Measurements from ENCODE around the gene ASPSCR1.
"Not testable (repeated sequence)": the region's sequence is repeated elsewhere in the genome, so short reads cannot be mapped to it uniquely, and the experiment has no call there.

ASPSCR1 gene

GRCh38 chr17:81940538-81941483, 36.6 kb upstream of the ASPSCR1 start:
- no peak for DNase-seq (ENCODE audit: low read depth in 4 of 4, low spot score in 1 of 4)

GRCh38 chr17:81941484-81942166, 35.8 kb upstream of the ASPSCR1 start:
- DNase-seq (ENCODE audit: low read depth in 4 of 4, low spot score in 1 of 4): no peak

GRCh38 chr17:81942167-81942553, 35.3 kb upstream of the ASPSCR1 start:
- no peak for DNase-seq (ENCODE audit: low read depth in 4 of 4, low spot score in 1 of 4)

- DNase-seq (ENCODE audit: low read depth in 4 of 4, low spot score in 1 of 4): no peak
These were observed 32.6 kb upstream of the ASPSCR1 start for GRCh38 chr17:81944858-81945257.

GRCh38 chr17:81947189-81947588, 30.2 kb upstream of the ASPSCR1 start, which contains the start of gene MYADML2:
MYADML2 (minus strand) TSS chr17:81947233; CDS start chr17:81941741, 5,492 bp downstream.
- DNase-seq (ENCODE audit: low read depth in 4 of 4, low spot score in 1 of 4): no peak

GRCh38 chr17:81948635-81949378, 28.6 kb upstream of the ASPSCR1 start:
- no peak for DNase-seq (ENCODE audit: low read depth in 4 of 4, low spot score in 1 of 4)

GRCh38 chr17:81950501-81950900, 26.9 kb upstream of the ASPSCR1 start:
- no peak for DNase-seq (ENCODE audit: low read depth in 4 of 4, low spot score in 1 of 4)

- no peak for DNase-seq (ENCODE audit: low read depth in 4 of 4, low spot score in 1 of 4)
These were observed 25.4 kb upstream of the ASPSCR1 start for GRCh38 chr17:81951785-81952684.

GRCh38 chr17:81952792-81953228, 24.6 kb upstream of the ASPSCR1 start:
- no peak for DNase-seq (ENCODE audit: low read depth in 4 of 4, low spot score in 1 of 4)

- not testable (repeated sequence) for DNase-seq (ENCODE audit: low read depth in 4 of 4, low spot score in 1 of 4)
These were observed 24.0 kb upstream of the ASPSCR1 start for GRCh38 chr17:81953443-81953842.

GRCh38 chr17:81954131-81955057, 23.0 kb upstream of the ASPSCR1 start:
- no peak for DNase-seq (ENCODE audit: low read depth in 4 of 4, low spot score in 1 of 4)

- DNase-seq (ENCODE audit: low read depth in 4 of 4, low spot score in 1 of 4): no peak
These were observed 22.3 kb upstream of the ASPSCR1 start for GRCh38 chr17:81955058-81955681.

GRCh38 chr17:81955756-81956544, 21.5 kb upstream of the ASPSCR1 start:
- DNase-seq (ENCODE audit: low read depth in 4 of 4, low spot score in 1 of 4): no peak

GRCh38 chr17:81956607-81957589, 20.5 kb upstream of the ASPSCR1 start:
- no peak for DNase-seq (ENCODE audit: low read depth in 4 of 4, low spot score in 1 of 4)

- no peak for DNase-seq (ENCODE audit: low read depth in 4 of 4, low spot score in 1 of 4)
These were observed 19.6 kb upstream of the ASPSCR1 start for GRCh38 chr17:81957691-81958432.
